Gastrocnemius medialis (tissue), 4 donors: ENCODE data around the gene ARHGAP10.

Experiments used
- POLR2A ChIP-seq, 2 donors: fragments of 450-650 bp; IDR thresholded peaks; one replicate each; pipeline ENCODE4 v1.6.1; 2017; ENCODE audit warnings: antibody characterized with exemption in 2 of 2, mild to moderate bottlenecking in 2 of 2, moderate library complexity in 2 of 2
- TF ChIP-seq, protein P1 (sequence below), 5 experiments: fragments of 450-650 bp in 3 of 5; fragments of 200-600 bp in 2 of 5; sonication (generic) in 2 of 5; IDR thresholded peaks in 4 of 5; conservative IDR thresholded peaks in 1 of 5; 1 replicate in 4 of 5; 2 replicates in 1 of 5; pipeline ENCODE4 v1.5.1; 2016 to 2019; ENCODE audit warnings: antibody characterized with exemption in 5 of 5, mild to moderate bottlenecking in 3 of 5, moderate library complexity in 3 of 5

DNA sequence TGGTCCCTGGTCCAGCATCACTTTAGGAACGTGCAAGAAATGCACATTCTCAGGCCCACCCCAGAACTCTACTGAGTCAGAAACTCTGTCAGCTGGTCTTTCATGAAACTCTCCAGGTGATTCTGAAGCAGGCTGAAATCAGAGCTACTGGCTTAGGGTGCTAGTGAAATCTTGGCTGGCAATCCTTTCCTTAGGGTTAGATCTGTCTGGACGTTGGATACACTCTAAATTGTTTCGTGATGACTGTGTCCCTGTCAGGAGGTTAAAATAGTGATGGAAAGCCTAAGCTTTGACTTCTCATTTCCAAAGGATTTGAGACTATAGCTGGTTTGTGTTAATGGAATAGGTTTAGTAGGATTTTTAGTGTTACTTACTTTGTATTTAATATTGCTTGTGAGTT, 99.1 kb downstream of the ARHGAP10 start:
- TF ChIP-seq, protein P1, sequence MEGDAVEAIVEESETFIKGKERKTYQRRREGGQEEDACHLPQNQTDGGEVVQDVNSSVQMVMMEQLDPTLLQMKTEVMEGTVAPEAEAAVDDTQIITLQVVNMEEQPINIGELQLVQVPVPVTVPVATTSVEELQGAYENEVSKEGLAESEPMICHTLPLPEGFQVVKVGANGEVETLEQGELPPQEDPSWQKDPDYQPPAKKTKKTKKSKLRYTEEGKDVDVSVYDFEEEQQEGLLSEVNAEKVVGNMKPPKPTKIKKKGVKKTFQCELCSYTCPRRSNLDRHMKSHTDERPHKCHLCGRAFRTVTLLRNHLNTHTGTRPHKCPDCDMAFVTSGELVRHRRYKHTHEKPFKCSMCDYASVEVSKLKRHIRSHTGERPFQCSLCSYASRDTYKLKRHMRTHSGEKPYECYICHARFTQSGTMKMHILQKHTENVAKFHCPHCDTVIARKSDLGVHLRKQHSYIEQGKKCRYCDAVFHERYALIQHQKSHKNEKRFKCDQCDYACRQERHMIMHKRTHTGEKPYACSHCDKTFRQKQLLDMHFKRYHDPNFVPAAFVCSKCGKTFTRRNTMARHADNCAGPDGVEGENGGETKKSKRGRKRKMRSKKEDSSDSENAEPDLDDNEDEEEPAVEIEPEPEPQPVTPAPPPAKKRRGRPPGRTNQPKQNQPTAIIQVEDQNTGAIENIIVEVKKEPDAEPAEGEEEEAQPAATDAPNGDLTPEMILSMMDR (IDR thresholded peaks at IDR 0.05 in 4 of 5, conservative IDR thresholded peaks at IDR 0.05 in 1 of 5): no peak
- TF ChIP-seq POLR2A (IDR thresholded peaks at IDR 0.05): no peak
